LNCAP (cell line): ENCODE results near the gene SALL4.

Experiments used
- CTCF ChIP-seq: fragments of 450-650 bp; IDR thresholded peaks from 2 replicates; pipeline ENCODE4 v1.5.1; 2017; ENCODE audit warnings: mild to moderate bottlenecking

The SALL4 gene

GRCh38 chr20:51830538-51830937, 28.2 kb upstream of the SALL4 start:
- TF ChIP-seq CTCF: no peak

DNA sequence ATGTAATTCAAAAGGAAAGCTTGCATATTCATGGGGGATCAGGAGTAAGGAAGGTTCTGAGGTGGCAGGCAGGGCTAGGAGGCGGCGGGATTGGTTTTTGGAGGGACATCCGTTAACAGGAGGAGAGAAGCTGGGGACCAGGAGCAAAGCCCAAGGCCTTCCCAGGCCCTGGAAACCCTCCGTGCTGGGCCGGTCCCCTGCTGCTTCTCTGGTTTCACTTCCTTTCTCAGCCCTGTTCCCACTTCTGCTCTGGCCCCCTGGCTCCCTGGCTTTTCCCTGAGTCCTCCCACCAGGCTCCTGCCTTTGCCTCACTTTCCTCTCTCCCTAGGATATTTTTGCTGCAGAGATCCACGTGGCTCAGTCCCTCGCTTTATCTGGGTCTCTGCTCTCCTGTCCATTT, 26.4 kb upstream of the SALL4 start:
- TF ChIP-seq CTCF: no peak

DNA sequence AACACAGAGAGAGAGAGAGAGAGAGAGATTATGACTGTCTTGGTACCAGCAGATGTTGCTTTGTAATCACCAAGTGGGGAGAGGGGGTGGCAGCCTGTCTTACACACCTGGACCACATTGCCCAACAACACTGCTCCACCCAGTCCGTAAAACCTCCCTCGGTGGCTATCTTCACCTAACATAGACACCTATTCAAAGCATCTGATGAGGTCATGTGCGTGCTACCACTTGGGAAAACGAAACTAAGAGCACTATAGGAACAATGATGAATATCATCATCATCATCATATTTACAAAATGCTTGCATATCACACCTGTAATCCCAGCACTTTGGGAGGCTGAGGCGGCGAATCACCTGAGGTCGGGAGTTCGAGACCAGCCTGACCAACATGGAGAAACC, 24.1 kb upstream of the SALL4 start:
- no peak for TF ChIP-seq CTCF

- no peak for TF ChIP-seq CTCF
Observed at GRCh38 chr20:51818479-51819008, 16.2 kb upstream of the SALL4 start.

DNA sequence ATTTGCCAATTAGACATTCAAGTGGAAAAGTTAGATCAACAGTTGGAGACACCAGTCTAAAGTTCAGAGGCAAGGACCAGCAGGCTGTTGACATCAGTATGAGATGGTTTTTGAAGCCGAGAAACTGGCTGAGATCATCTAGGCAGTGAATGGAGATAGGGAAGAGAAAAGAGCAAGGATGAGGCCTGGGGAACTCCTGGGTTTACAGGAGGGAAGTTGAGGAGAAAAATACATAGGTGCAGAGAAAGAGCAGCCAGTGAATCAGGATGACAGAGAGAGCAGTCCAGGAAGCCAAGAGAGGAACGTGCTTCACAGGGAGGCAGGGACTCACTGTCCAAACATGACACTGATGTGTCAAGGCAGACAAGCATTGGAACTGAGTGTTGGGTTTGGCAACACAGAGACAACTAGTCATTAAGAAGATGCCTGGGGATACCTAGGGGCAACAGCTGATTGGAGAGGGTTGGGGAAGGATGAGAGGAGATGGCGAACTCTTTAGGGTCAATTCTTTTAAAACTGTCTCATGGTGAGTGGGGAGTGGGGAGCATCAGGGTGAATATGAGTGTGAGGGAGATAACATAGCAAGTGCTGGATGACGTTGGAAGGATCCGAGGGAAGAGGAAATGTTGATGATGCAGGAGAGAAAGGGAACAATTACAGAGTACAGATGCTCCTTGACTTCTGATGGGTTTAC, 13.2 kb upstream of the SALL4 start:
- no peak for TF ChIP-seq CTCF

GRCh38 chr20:51812861-51813260, 10.5 kb upstream of the SALL4 start:
- no peak for TF ChIP-seq CTCF

DNA sequence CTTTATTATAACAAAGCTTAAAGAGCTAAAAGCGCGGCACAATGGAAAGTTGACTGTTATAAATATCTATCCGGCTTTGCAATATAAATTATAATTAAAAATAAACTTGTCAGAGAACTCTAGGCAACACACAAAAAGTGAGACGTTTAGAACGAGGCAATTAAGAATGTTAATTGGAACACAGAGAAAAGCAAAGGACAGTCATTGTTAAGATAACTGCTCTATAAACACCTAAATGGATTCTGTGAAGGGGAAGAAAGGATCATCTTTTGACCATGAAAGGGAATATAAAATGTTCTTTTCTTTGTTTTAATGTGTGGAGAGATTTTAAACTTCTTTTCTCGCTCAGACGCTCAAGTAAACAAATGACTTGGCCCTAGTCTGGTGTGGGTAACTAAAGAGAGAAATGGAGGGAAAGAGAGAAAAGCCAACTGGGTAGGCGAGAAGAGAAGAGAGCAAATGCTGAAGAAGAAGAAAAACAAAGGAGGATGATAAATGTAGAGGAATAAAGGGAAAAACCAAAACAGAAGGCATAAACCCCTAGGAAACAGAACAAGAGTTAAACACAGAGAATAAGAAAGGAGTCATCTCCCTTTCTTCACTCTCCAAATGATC, 9.3 kb upstream of the SALL4 start:
- no peak for TF ChIP-seq CTCF
